Measurements from ENCODE around the gene TMEM256. TPM values are rescaled to one million over a fixed set of nuclear protein-coding genes. Genes with fewer than 3 reads are reported as not detected.

The TMEM256 gene
- total and polyA plus RNA-seq, 2 donors from 2014 or later: 55.8 to 389 TPM

GRCh38 chr17:7396147-7396546, 7.8 kb downstream of the TMEM256 start:
- FAIRE-seq: no peak
- Histone ChIP-seq H3K36me3 (ENCODE audit: control insufficient read depth in 2 of 3, insufficient read depth in 3 of 3, low read length in 3 of 3) (peaks cover 0 to 3% (median 0%) of the 10 kb centered on the region in 3 donors), H3K27me3 (ENCODE audit: control insufficient read depth, insufficient read depth, low read length) (no peaks in the 10 kb centered on the region), H3K4me1 (ENCODE audit: control insufficient read depth in 2 of 3, insufficient read depth in 2 of 3, low read depth in 1 of 3, low read length in 3 of 3) (peaks cover 0 to 8% (median 0%) of the 10 kb centered on the region in 3 donors), H3K4me3 (ENCODE audit: low read length in 3 of 3) (no peak overlapping the region), H3K9ac (ENCODE audit: low read length in 3 of 3) (no peak overlapping the region), H3K27ac (ENCODE audit: low read depth in 2 of 2, low read length in 2 of 2) (no peak overlapping the region), H3K9me3 (ENCODE audit: control insufficient read depth in 2 of 3, insufficient read depth in 1 of 3, low read length in 3 of 3) (no peaks in the 10 kb centered on the region)
- TF ChIP-seq, protein P1, sequence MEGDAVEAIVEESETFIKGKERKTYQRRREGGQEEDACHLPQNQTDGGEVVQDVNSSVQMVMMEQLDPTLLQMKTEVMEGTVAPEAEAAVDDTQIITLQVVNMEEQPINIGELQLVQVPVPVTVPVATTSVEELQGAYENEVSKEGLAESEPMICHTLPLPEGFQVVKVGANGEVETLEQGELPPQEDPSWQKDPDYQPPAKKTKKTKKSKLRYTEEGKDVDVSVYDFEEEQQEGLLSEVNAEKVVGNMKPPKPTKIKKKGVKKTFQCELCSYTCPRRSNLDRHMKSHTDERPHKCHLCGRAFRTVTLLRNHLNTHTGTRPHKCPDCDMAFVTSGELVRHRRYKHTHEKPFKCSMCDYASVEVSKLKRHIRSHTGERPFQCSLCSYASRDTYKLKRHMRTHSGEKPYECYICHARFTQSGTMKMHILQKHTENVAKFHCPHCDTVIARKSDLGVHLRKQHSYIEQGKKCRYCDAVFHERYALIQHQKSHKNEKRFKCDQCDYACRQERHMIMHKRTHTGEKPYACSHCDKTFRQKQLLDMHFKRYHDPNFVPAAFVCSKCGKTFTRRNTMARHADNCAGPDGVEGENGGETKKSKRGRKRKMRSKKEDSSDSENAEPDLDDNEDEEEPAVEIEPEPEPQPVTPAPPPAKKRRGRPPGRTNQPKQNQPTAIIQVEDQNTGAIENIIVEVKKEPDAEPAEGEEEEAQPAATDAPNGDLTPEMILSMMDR (IDR thresholded peaks at IDR 0.05; ENCODE audit: borderline replicate concordance, extremely low read depth, insufficient read depth): no peak
- intact Hi-C loops (cut with DNase I): no loop called here
- DNase-seq: peak in 1 of 5 donors; percentile 42

GRCh38 chr17:7394452-7395191, 9.3 kb downstream of the TMEM256 start, which contains the start of gene PLSCR3:
PLSCR3 (minus strand) TSS chr17:7394525; CDS start chr17:7394110, 415 bp downstream.
- peaks cover 0 to 8% (median 0%) of the 10 kb centered on the region in 3 donors for H3K4me1 ChIP-seq (ENCODE audit: control insufficient read depth in 2 of 3, insufficient read depth in 2 of 3, low read depth in 1 of 3, low read length in 3 of 3)
- intact Hi-C loops (cut with DNase I): no loop called here
- peak within 1 kb of the TSS; percentile 90 to 91 for H3K27ac ChIP-seq (ENCODE audit: low read depth in 2 of 2, low read length in 2 of 2)
- DNase-seq: peak; percentile 90 to 96 (median 94)
- H3K4me3 ChIP-seq (ENCODE audit: low read length in 3 of 3): peak within 1 kb of the TSS; percentile 75 to 82 (median 75)
- FAIRE-seq: no peak
- H3K9ac ChIP-seq (ENCODE audit: low read length in 3 of 3): peak within 1 kb of the TSS; percentile 49 to 94 (median 87)
- TF ChIP-seq, protein P1 (IDR thresholded peaks at IDR 0.05; ENCODE audit: borderline replicate concordance, extremely low read depth, insufficient read depth): peak; percentile 22
- H3K36me3 ChIP-seq (ENCODE audit: control insufficient read depth in 2 of 3, insufficient read depth in 3 of 3, low read length in 3 of 3): peaks cover 0 to 3% (median 0%) of the 10 kb centered on the region in 3 donors
- no peaks in the 10 kb centered on the region for H3K9me3 ChIP-seq (ENCODE audit: control insufficient read depth in 2 of 3, insufficient read depth in 1 of 3, low read length in 3 of 3)
- no peaks in the 10 kb centered on the region for H3K27me3 ChIP-seq (ENCODE audit: control insufficient read depth, insufficient read depth, low read length)

- TF ChIP-seq, protein P1 (IDR thresholded peaks at IDR 0.05; ENCODE audit: borderline replicate concordance, extremely low read depth, insufficient read depth): no peak
- H3K4me1 ChIP-seq (ENCODE audit: control insufficient read depth in 2 of 3, insufficient read depth in 2 of 3, low read depth in 1 of 3, low read length in 3 of 3): peaks cover 0 to 8% (median 0%) of the 10 kb centered on the region in 3 donors
- peaks cover 3% of the 10 kb centered on the region in 3 donors for H3K36me3 ChIP-seq (ENCODE audit: control insufficient read depth in 2 of 3, insufficient read depth in 3 of 3, low read length in 3 of 3)
- DNase-seq: peak; percentile 42 to 79 (median 74)
- no peak for FAIRE-seq
- H3K9me3 ChIP-seq (ENCODE audit: control insufficient read depth in 2 of 3, insufficient read depth in 1 of 3, low read length in 3 of 3): no peaks in the 10 kb centered on the region
- intact Hi-C loops (cut with DNase I): no loop called here
- H3K27ac ChIP-seq (ENCODE audit: low read depth in 2 of 2, low read length in 2 of 2): peak overlapping the region; percentile 90 to 91
- peak overlapping the region; percentile 49 to 87 (median 84) for H3K9ac ChIP-seq (ENCODE audit: low read length in 3 of 3)
- no peaks in the 10 kb centered on the region for H3K27me3 ChIP-seq (ENCODE audit: control insufficient read depth, insufficient read depth, low read length)
- peak overlapping the region; percentile 75 to 82 (median 75) for H3K4me3 ChIP-seq (ENCODE audit: low read length in 3 of 3)
These were observed 10.1 kb downstream of the TMEM256 start for GRCh38 chr17:7393613-7394451.

Data from kidney (tissue), 14 donors.